HFFc6 (cell line): ENCODE measurements around the gene CACNA1C. TPM values are rescaled to one million over a fixed set of nuclear protein-coding genes. Genes with fewer than 3 reads are reported as not detected.

Experiments used
- DNase-seq: peaks from one replicate; pipeline ENCODE4 v3.0.0-alpha.2; 2018
- H3K27ac Mint-ChIP-seq: 2 replicates; pipeline ENCODE4 v1.8.0; 2020; ENCODE audit warnings: mild to moderate bottlenecking, mixed read lengths
- H3K27me3 Mint-ChIP-seq: 2 replicates; pipeline ENCODE4 v1.8.0; 2021; ENCODE audit warnings: mild to moderate bottlenecking, moderate library complexity, mixed read lengths; ENCODE audit not compliant: insufficient read depth
- H3K36me3 Mint-ChIP-seq: 2 replicates; pipeline ENCODE4 v1.8.0; 2021; ENCODE audit warnings: low read depth, mixed read lengths
- H3K4me1 Mint-ChIP-seq: 2 replicates; pipeline ENCODE4 v1.8.0; 2020; ENCODE audit warnings: low read depth, mixed read lengths
- H3K4me3 Mint-ChIP-seq: 2 replicates; pipeline ENCODE4 v1.8.0; 2020; ENCODE audit warnings: mild to moderate bottlenecking, moderate library complexity, mixed read lengths
- H3K9me3 Mint-ChIP-seq: 2 replicates; pipeline ENCODE4 v1.8.0; 2020; ENCODE audit warnings: mild to moderate bottlenecking, mixed read lengths
- total RNA-seq, 6 experiments: library from RNA; stranded (reverse); fragmentation: NEBNext Ultra II Directional; extraction: Animal tissue kit (Norgen Biotek cat#: 25700); gene quantifications; 2 replicates in 1 of 6; 3 replicates in 5 of 6; pipeline ENCODE4 v1.2.3, GENCODE V29; 2021
- TF ChIP-seq, protein P1 (sequence below): fragments of 200-600 bp; sonication (generic); IDR thresholded peaks from 2 replicates; pipeline ENCODE4 v1.5.0; 2021; ENCODE audit warnings: antibody characterized with exemption, mild to moderate bottlenecking

Gene CACNA1C
- total RNA-seq, 6 experiments from 2014 or later = 6.7 to 11.5 (median 10.6) TPM

DNA sequence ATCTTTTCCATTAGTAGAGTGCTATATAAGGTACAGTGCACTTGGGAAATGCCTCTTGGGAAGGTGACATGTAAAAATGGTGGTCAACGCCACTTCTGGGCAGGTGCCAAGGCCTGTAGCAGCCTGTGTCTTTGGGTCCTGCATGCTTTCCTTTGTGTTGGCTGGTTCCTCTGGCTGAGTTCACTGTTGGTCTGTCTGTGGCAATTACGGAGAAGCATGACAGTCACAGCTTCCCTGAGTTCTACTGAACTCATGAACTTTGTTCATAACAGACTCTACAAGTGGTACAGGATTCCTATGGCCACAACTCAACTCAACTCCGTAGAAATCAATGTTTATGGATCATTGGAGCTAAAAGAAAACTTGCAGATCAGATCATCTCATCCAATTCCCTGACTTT, 98.0 kb downstream of the CACNA1C start:
- no peak overlapping the region for H3K27ac Mint-ChIP-seq
- peaks cover 11% of the 10 kb centered on the region for H3K36me3 Mint-ChIP-seq
- DNase-seq = no peak
- no peak overlapping the region for H3K4me3 Mint-ChIP-seq
- H3K9me3 Mint-ChIP-seq = no peaks in the 10 kb centered on the region
- H3K27me3 Mint-ChIP-seq = no peaks in the 10 kb centered on the region; the same call in 1 of the 2 replicates
- TF ChIP-seq, protein P1, sequence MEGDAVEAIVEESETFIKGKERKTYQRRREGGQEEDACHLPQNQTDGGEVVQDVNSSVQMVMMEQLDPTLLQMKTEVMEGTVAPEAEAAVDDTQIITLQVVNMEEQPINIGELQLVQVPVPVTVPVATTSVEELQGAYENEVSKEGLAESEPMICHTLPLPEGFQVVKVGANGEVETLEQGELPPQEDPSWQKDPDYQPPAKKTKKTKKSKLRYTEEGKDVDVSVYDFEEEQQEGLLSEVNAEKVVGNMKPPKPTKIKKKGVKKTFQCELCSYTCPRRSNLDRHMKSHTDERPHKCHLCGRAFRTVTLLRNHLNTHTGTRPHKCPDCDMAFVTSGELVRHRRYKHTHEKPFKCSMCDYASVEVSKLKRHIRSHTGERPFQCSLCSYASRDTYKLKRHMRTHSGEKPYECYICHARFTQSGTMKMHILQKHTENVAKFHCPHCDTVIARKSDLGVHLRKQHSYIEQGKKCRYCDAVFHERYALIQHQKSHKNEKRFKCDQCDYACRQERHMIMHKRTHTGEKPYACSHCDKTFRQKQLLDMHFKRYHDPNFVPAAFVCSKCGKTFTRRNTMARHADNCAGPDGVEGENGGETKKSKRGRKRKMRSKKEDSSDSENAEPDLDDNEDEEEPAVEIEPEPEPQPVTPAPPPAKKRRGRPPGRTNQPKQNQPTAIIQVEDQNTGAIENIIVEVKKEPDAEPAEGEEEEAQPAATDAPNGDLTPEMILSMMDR = no peak
- peaks cover 40% of the 10 kb centered on the region for H3K4me1 Mint-ChIP-seq

DNA sequence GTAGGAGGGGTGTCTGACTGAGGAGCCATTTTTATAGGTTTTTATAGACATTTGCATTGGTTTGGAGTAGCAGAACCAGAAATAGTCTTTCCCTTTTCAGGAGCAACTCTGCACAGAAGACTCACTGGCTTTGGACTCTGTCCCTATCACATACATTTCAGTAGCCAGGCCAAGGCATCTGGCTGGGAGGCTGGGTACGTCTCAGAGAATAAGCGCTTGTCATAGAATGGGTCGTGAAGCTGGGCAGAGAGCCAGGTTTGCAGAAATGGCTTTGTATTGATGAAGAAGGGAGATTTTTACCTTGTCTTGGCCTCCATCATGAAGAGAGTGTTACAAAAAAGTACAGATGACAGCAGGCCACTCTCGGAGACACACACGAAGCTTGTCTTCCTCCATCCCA, 98.6 kb downstream of the CACNA1C start:
- Mint-ChIP-seq H3K4me1 (peaks cover 40% of the 10 kb centered on the region), H3K27me3 (no peaks in the 10 kb centered on the region; the same call in 1 of the 2 replicates), H3K27ac (no peak overlapping the region), H3K36me3 (peaks cover 11% of the 10 kb centered on the region), H3K4me3 (no peak overlapping the region), H3K9me3 (no peaks in the 10 kb centered on the region)
- TF ChIP-seq, protein P1 = no peak
- DNase-seq = no peak

DNA sequence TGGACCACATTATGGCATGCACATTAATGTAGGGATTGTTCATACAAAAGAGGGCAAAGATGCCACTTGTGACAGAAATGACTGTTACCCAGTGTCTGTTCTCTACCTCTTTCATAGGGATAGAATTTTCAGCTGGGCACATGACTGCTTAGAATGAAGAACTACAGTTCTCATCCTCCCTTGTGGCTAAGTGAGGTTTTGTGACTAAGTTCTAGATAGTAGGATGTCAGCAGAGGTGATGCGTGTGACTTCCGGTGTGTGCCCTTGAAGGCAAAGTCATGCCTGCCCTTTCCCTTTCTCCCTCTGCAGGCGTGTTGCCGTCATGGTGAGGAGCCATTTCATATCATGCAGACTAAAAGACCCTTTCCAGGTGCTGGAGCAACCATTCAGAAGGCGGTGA, 99.3 kb downstream of the CACNA1C start:
- Mint-ChIP-seq H3K36me3 (peaks cover 11% of the 10 kb centered on the region), H3K9me3 (no peaks in the 10 kb centered on the region), H3K27me3 (no peaks in the 10 kb centered on the region; the same call in 1 of the 2 replicates), H3K4me3 (no peak overlapping the region), H3K27ac (no peak overlapping the region), H3K4me1 (peaks cover 40% of the 10 kb centered on the region)
- no peak for DNase-seq
- TF ChIP-seq, protein P1 = no peak

DNA sequence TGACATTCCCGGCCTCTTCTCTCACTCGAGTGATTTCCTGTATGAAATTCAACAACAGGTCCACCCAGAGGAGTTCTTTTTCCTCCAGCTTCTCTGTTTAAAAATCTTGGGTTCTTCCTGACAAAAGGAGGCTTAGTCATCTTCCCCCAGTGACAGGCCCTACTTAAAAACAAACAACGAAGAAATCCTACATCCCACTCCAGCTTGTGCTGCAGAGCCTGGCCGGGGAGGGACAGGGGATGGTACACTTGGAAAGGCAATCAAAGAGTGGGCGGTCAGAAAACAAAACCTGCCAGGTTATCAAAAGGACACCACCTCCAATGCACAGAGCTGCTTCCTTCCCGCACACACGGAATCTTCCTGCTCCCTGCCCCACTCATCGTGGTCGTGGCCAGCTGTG, 101.3 kb downstream of the CACNA1C start:
- DNase-seq = peak; percentile 40
- peak overlapping the region; percentile 87 for H3K27ac Mint-ChIP-seq
- H3K9me3 Mint-ChIP-seq = no peaks in the 10 kb centered on the region
- peaks cover 40% of the 10 kb centered on the region for H3K4me1 Mint-ChIP-seq
- H3K4me3 Mint-ChIP-seq = peak overlapping the region; percentile 57
- H3K27me3 Mint-ChIP-seq = no peaks in the 10 kb centered on the region; the same call in none of the 2 replicates
- peaks cover 11% of the 10 kb centered on the region for H3K36me3 Mint-ChIP-seq
- TF ChIP-seq, protein P1 = no peak

DNA sequence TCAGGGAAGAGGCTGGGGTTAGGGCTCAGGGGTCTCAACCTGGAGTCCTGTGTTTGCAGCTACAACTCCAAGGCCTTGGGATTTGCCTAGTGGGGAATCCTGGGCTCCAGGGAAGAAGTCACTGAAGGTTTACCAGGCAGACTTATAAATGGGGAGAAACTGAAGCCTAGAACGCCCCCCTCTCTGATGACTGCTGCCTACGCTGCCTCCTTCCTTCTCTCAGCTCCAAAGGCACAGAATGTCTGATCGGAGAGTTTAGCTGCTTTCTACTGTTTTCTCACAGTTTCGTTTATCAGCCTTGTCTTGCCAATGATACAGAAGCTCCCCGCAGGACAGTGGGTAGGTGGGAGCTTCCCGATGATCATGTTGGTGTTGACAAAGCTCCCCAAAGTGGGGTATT, 101.7 kb downstream of the CACNA1C start:
- Mint-ChIP-seq H3K27me3 (no peaks in the 10 kb centered on the region; the same call in none of the 2 replicates), H3K4me1 (peaks cover 36% of the 10 kb centered on the region), H3K9me3 (no peaks in the 10 kb centered on the region), H3K36me3 (peaks cover 8% of the 10 kb centered on the region), H3K27ac (peak overlapping the region; percentile 87; the same call in 1 of the 2 replicates), H3K4me3 (no peak overlapping the region)
- TF ChIP-seq, protein P1 = no peak
- DNase-seq = no peak

DNA sequence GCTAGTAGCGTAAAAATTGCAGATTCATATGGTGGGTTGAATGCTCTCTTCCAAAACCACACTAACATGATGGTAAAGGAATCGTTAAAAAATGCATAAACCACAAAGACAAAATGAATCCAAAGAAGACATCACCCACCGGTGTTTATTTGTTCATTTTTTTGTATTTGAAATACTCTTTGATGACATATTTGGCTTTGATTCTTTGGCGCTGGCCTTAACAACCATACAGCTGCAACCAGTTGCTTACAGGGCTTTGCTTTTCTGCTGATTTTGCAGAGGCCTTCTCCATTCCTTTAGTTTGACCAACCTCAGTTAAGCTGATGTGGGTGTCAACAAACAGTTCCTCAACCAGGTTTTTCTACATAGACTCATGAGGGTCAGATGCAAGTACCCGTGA, 103.5 kb downstream of the CACNA1C start:
- DNase-seq = no peak
- no peaks in the 10 kb centered on the region; the same call in 1 of the 2 replicates for H3K27me3 Mint-ChIP-seq
- TF ChIP-seq, protein P1 = no peak
- no peaks in the 10 kb centered on the region for H3K9me3 Mint-ChIP-seq
- no peaks in the 10 kb centered on the region; the same call in 1 of the 2 replicates for H3K36me3 Mint-ChIP-seq
- peaks cover 31% of the 10 kb centered on the region for H3K4me1 Mint-ChIP-seq
- no peak overlapping the region for H3K27ac Mint-ChIP-seq
- no peak overlapping the region for H3K4me3 Mint-ChIP-seq
